H9 (cell line): ENCODE data around the gene APOB. TPM values are rescaled to one million over a fixed set of nuclear protein-coding genes. Genes with fewer than 3 reads are reported as not detected.

Source experiments
- DNase-seq: peaks from one replicate; pipeline ENCODE4 v3.0.0-alpha.2; 2017
- H2AFZ ChIP-seq: one replicate; pipeline ENCODE4 v1.6.1; 2013; ENCODE audit warnings: mild to moderate bottlenecking, low read length, control low read depth, moderate library complexity
- H2AK5ac ChIP-seq: 2 replicates; pipeline ENCODE4 v1.6.1; 2013; ENCODE audit warnings: low read length, control low read depth, mixed read lengths; ENCODE audit not compliant: insufficient read length
- H2BK120ac ChIP-seq: one replicate; pipeline ENCODE4 v1.6.1; 2013; ENCODE audit warnings: low read depth, mild to moderate bottlenecking, low read length, control low read depth, inconsistent platforms; ENCODE audit not compliant: poor library complexity, severe bottlenecking
- H2BK12ac ChIP-seq: 2 replicates; pipeline ENCODE4 v1.6.1; 2013; ENCODE audit warnings: low read length, control low read depth, mixed read lengths, low read depth; ENCODE audit not compliant: insufficient read length
- H2BK15ac ChIP-seq: 2 replicates; pipeline ENCODE4 v1.6.1; 2013; ENCODE audit warnings: low read depth, low read length, control low read depth
- H2BK20ac ChIP-seq: one replicate; pipeline ENCODE4 v1.6.1; 2013; ENCODE audit warnings: low read depth, mild to moderate bottlenecking, low read length, control low read depth, inconsistent platforms; ENCODE audit not compliant: poor library complexity, severe bottlenecking
- H2BK5ac ChIP-seq: 2 replicates; pipeline ENCODE4 v1.6.1; 2013; ENCODE audit warnings: low read length, control low read depth, mixed read lengths; ENCODE audit not compliant: insufficient read length
- H3K14ac ChIP-seq: 2 replicates; pipeline ENCODE4 v1.6.1; 2013; ENCODE audit warnings: low read length, control low read depth; ENCODE audit not compliant: insufficient read depth
- H3K18ac ChIP-seq: 2 replicates; pipeline ENCODE4 v1.6.1; 2013; ENCODE audit warnings: low read depth, mild to moderate bottlenecking, mixed read lengths, low read length, control low read depth; ENCODE audit not compliant: insufficient read length
- H3K23ac ChIP-seq: 2 replicates; pipeline ENCODE4 v1.6.1; 2013; ENCODE audit warnings: low read length, control low read depth, mixed read lengths, low read depth; ENCODE audit not compliant: insufficient read length
- H3K23me2 ChIP-seq: 2 replicates; pipeline ENCODE4 v1.6.1; 2013; ENCODE audit warnings: low read depth, mild to moderate bottlenecking, mixed read lengths, low read length, control low read depth; ENCODE audit not compliant: insufficient read length, poor library complexity, severe bottlenecking
- H3K27ac ChIP-seq: 2 replicates; pipeline ENCODE4 v1.5.1; 2013; ENCODE audit warnings: low read length, control low read depth, mixed read lengths, low read depth; ENCODE audit not compliant: insufficient read length
- H3K27me3 ChIP-seq: 2 replicates; pipeline ENCODE4 v1.6.1; 2013; ENCODE audit warnings: low read length, control low read depth, inconsistent platforms; ENCODE audit not compliant: insufficient read depth
- H3K4ac ChIP-seq: 2 replicates; pipeline ENCODE4 v1.6.1; 2013; ENCODE audit warnings: low read depth, mild to moderate bottlenecking, control low read depth, inconsistent platforms, low read length, moderate library complexity
- H3K4me1 ChIP-seq: 2 replicates; pipeline ENCODE4 v1.6.1; 2013; ENCODE audit warnings: low read length, control low read depth, inconsistent platforms; ENCODE audit not compliant: insufficient read depth
- H3K4me2 ChIP-seq: 2 replicates; pipeline ENCODE4 v1.6.1; 2013; ENCODE audit warnings: low read length, control low read depth, mixed read lengths; ENCODE audit not compliant: insufficient read length, insufficient read depth
- H3K56ac ChIP-seq: 2 replicates; pipeline ENCODE4 v1.6.1; 2013; ENCODE audit warnings: low read depth, mild to moderate bottlenecking, mixed read lengths, low read length, control low read depth; ENCODE audit not compliant: insufficient read length
- H3K79me1 ChIP-seq: 2 replicates; pipeline ENCODE4 v1.6.1; 2013; ENCODE audit warnings: low read depth, mild to moderate bottlenecking, moderate library complexity, low read length, control low read depth, inconsistent platforms; ENCODE audit not compliant: insufficient read depth, poor library complexity, severe bottlenecking
- H3K79me2 ChIP-seq: 2 replicates; pipeline ENCODE4 v1.6.1; 2013; ENCODE audit warnings: low read length, control low read depth, inconsistent platforms; ENCODE audit not compliant: insufficient read depth
- H3K9ac ChIP-seq: 2 replicates; pipeline ENCODE4 v1.6.1; 2013; ENCODE audit warnings: low read length, control low read depth, mixed read lengths; ENCODE audit not compliant: insufficient read length; ENCODE audit errors: extremely low read depth
- H3K9me3 ChIP-seq: one replicate; pipeline ENCODE4 v1.6.1; 2013; ENCODE audit warnings: low read depth, low read length, inconsistent platforms; ENCODE audit not compliant: control insufficient read depth
- H3T11ph ChIP-seq: one replicate; pipeline ENCODE4 v1.6.1; 2013; ENCODE audit warnings: mild to moderate bottlenecking, low read length, control low read depth, inconsistent platforms
- H4K20me1 ChIP-seq: one replicate; pipeline ENCODE4 v1.6.1; 2013; ENCODE audit not compliant: control insufficient read depth, insufficient read length, insufficient read depth
- H4K5ac ChIP-seq: 2 replicates; pipeline ENCODE4 v1.6.1; 2013; ENCODE audit warnings: low read depth, mild to moderate bottlenecking, mixed read lengths, low read length, control low read depth; ENCODE audit not compliant: insufficient read length
- H4K8ac ChIP-seq: replicated peaks from 2 replicates; pipeline ENCODE4 v1.6.1; 2013; ENCODE audit warnings: low read length, control low read depth, mixed read lengths, low read depth; ENCODE audit not compliant: insufficient read length
- H4K91ac ChIP-seq: 2 replicates; pipeline ENCODE4 v1.6.1; 2013; ENCODE audit warnings: low read depth, mild to moderate bottlenecking, moderate library complexity, mixed read lengths, low read length, control low read depth; ENCODE audit not compliant: insufficient read length
- H3K27ac Mint-ChIP-seq, 3 experiments: 2 replicates in 2 of 3; 3 replicates in 1 of 3; pipeline ENCODE4 v1.8.0; 2020 to 2021; ENCODE audit warnings: mixed read lengths in 3 of 3, mild to moderate bottlenecking in 1 of 3, moderate library complexity in 1 of 3
- H3K27me3 Mint-ChIP-seq: 2 replicates; pipeline ENCODE4 v1.8.0; 2021; ENCODE audit warnings: low read depth, mild to moderate bottlenecking, moderate library complexity, mixed read lengths
- H3K36me3 Mint-ChIP-seq, 3 experiments: 2 replicates in 2 of 3; 3 replicates in 1 of 3; pipeline ENCODE4 v1.8.0; 2020 to 2021; ENCODE audit warnings: low read depth in 3 of 3, mixed read lengths in 3 of 3; ENCODE audit not compliant: insufficient read depth in 1 of 3
- H3K4me1 Mint-ChIP-seq, 2 experiments: 2 replicates each; pipeline ENCODE4 v1.8.0; 2020; ENCODE audit warnings: mixed read lengths in 2 of 2
- H3K4me3 Mint-ChIP-seq, 2 experiments: 2 replicates in 1 of 2; 3 replicates in 1 of 2; pipeline ENCODE4 v1.8.0; 2020 to 2021; ENCODE audit warnings: mild to moderate bottlenecking in 2 of 2, mixed read lengths in 2 of 2, moderate library complexity in 1 of 2
- H3K9me3 Mint-ChIP-seq, 2 experiments: 2 replicates in 1 of 2; 3 replicates in 1 of 2; pipeline ENCODE4 v1.8.0; 2020; ENCODE audit warnings: mild to moderate bottlenecking in 2 of 2, mixed read lengths in 2 of 2, moderate library complexity in 1 of 2
- WGBS: extraction: QIAGEN DNeasy Blood & Tissue Kit; methylation state at CpG from one replicate; pipeline ENCODE4 v1.1.7; 2013; ENCODE audit warnings: missing lambda C conversion rate, low lambda C conversion rate, mixed read lengths; ENCODE audit not compliant: insufficient read length; ENCODE audit errors: extremely low coverage; 5-methylcytosine and 5-hydroxymethylcytosine counted together
- total RNA-seq: library from RNA; stranded (reverse); gene quantifications from 2 replicates; pipeline ENCODE4 v1.2.1, GENCODE V29; 2021
- TF ChIP-seq, protein P1 (sequence below): fragments of 200-600 bp; sonication (generic); conservative IDR thresholded peaks from 3 replicates; pipeline ENCODE4 v1.8.0; 2021; ENCODE audit warnings: antibody characterized with exemption, mild to moderate bottlenecking

Gene APOB
- total RNA-seq, 1 experiment from 2014 or later, result 0.26 TPM

DNA sequence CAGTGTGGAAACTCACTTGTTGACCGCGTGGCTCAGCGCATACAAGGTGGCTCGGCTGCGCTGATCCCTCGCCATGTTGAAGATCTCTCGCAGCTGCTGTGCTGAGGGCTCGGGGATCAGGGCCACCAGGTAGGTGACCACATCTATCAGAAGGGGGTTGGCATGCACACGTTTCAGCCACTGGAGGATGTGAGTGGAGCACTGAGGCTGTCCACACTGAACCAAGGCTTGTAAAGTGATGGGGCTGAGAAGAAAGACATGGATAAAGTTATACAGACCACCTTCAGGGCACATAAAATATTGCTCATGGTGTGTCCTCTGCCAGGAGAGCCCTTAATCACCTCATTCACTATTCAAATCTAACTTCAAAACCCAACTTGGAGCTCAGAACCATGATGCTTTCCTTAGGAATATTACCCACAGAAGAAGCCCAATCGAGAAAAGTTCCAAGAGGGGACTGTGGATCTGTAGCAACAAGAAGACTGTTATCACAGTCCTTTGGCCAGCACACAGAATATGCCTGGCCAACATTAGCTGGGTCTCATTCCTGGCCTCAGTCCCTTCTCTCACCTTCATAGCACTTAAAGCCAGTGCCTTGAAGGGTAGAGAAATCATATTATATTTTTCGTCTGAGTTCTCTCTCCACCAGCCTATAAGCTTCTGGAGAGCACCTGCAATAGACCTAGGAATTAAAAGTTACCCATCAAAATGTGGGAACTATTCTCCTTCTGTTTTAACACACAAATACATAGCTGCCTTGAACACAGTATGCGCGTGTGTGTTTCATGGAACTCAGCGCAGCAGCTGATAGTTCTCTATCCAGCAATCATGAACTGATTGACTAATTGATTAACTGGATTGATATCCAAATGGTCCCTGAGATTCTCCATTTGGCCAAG, 11.3 kb downstream of the APOB start:
- peaks cover 6% of the 10 kb centered on the region for H3K27me3 Mint-ChIP-seq
- Histone ChIP-seq H4K91ac (no peak overlapping the region), H3K23ac (no peak overlapping the region), H3K4me2 (no peak overlapping the region), H3K23me2 (no peaks in the 10 kb centered on the region), H2BK12ac (no peak overlapping the region), H3K4me1 (no peaks in the 10 kb centered on the region), H4K5ac (no peak overlapping the region), H4K20me1 (no peaks in the 10 kb centered on the region), H2BK15ac (no peak overlapping the region), H2AFZ (no peak overlapping the region), H2BK20ac (no peak overlapping the region), H3K4ac (no peak overlapping the region), H2BK5ac (no peak overlapping the region), H3K79me1 (no peaks in the 10 kb centered on the region), H3K14ac (no peak overlapping the region), H3K18ac (no peak overlapping the region), H4K8ac (no peak overlapping the region), H2AK5ac (no peak overlapping the region), H3K27ac (no peak overlapping the region), H2BK120ac (no peak overlapping the region), H3T11ph (no peak overlapping the region), H3K79me2 (no peaks in the 10 kb centered on the region), H3K9ac (no peak overlapping the region), H3K27me3 (no peaks in the 10 kb centered on the region), H3K56ac (no peak overlapping the region), H3K9me3 (no peaks in the 10 kb centered on the region)
- no peak overlapping the region for H3K27ac Mint-ChIP-seq
- H3K9me3 Mint-ChIP-seq, result no peaks in the 10 kb centered on the region; a peak in 1 of 5 replicates
- no peaks in the 10 kb centered on the region for H3K4me1 Mint-ChIP-seq
- DNase-seq, result no peak
- WGBS, result no CpG with 5 or more reads among the region's 14 CpGs
- no peak overlapping the region for H3K4me3 Mint-ChIP-seq
- H3K36me3 Mint-ChIP-seq, result no peaks in the 10 kb centered on the region
- TF ChIP-seq, protein P1, sequence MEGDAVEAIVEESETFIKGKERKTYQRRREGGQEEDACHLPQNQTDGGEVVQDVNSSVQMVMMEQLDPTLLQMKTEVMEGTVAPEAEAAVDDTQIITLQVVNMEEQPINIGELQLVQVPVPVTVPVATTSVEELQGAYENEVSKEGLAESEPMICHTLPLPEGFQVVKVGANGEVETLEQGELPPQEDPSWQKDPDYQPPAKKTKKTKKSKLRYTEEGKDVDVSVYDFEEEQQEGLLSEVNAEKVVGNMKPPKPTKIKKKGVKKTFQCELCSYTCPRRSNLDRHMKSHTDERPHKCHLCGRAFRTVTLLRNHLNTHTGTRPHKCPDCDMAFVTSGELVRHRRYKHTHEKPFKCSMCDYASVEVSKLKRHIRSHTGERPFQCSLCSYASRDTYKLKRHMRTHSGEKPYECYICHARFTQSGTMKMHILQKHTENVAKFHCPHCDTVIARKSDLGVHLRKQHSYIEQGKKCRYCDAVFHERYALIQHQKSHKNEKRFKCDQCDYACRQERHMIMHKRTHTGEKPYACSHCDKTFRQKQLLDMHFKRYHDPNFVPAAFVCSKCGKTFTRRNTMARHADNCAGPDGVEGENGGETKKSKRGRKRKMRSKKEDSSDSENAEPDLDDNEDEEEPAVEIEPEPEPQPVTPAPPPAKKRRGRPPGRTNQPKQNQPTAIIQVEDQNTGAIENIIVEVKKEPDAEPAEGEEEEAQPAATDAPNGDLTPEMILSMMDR, result no peak
